K562 (cell line): ENCODE measurements around the gene PCNX2. TPM values are rescaled to one million over a fixed set of nuclear protein-coding genes. Genes with fewer than 3 reads are reported as not detected.

ENCODE experiments used
- ATAC-seq: fragments of 200-7000 bp; cut with Tn5 transposase; 3 replicates; pipeline ENCODE4 v1.9.1; 2020; ENCODE audit warnings: moderate library complexity
- BruUV-seq: library from RNA; stranded (reverse); fragments of 400-500 nt; replicated peaks from 2 replicates; lab custom pipeline; 2021; lab: Mats Ljungman, UMichigan
- CTCF ChIA-PET: fragments of 300-600 bp; formaldehyde crosslinking; extraction: SDS; loops from one replicate; lab custom pipeline; 2021; ENCODE audit warnings: low intra/inter-chr PET ratio; lab: Yijun Ruan, JAX
- POLR2A ChIA-PET: fragments of 300-600, 350-650 bp; sonication (Branson Sonifier 250); formaldehyde crosslinking; extraction: SDS; loops from one replicate; lab custom pipeline; 2021; ENCODE audit warnings: antibody characterized with exemption, inconsistent platforms; lab: Yijun Ruan, JAX
- DNase-seq, 4 experiments: peaks; one replicate each; pipeline versions ENCODE4 v3.0.0 to v3.0.0-alpha.2; 2011 to 2018; ENCODE audit warnings: low spot score in 3 of 4, mixed read lengths in 3 of 4; ENCODE audit errors: extremely low read depth in 1 of 4
- FAIRE-seq: peaks from 2 replicates; lab custom pipeline; 2011; peaks lifted over from hg19 to GRCh38; lab: Jason Lieb, UNC
- H2AFZ ChIP-seq: 2 replicates; pipeline ENCODE4 v1.6.0; 2011; ENCODE audit warnings: low read depth, low read length, control low read depth, inconsistent platforms
- H3K27ac ChIP-seq: fragments of 200-600 bp; 3 replicates; pipeline ENCODE4 v1.8.0; 2011; ENCODE audit warnings: low read depth, mild to moderate bottlenecking, control low read depth, inconsistent platforms, low read length, moderate library complexity, mixed read lengths; ENCODE audit errors: extremely low read depth
- H3K27me3 ChIP-seq, 2 experiments: fragments of 300-600 bp in 1 of 2; 2 replicates in 1 of 2; 3 replicates in 1 of 2; pipeline versions ENCODE4 v1.6.0 to v1.8.0; 2011; ENCODE audit warnings: inconsistent platforms in 2 of 2, low read length in 2 of 2, mild to moderate bottlenecking in 1 of 2, mixed read lengths in 1 of 2, moderate library complexity in 1 of 2; ENCODE audit not compliant: control insufficient read depth in 2 of 2, insufficient read depth in 2 of 2
- H3K36me3 ChIP-seq: fragments of 300-600 bp; 3 replicates; pipeline ENCODE4 v1.8.0; 2011; ENCODE audit warnings: mild to moderate bottlenecking, low read length, inconsistent platforms; ENCODE audit not compliant: control insufficient read depth, insufficient read depth
- H3K4me1 ChIP-seq, 2 experiments: fragments of 200-600 bp in 1 of 2; replicated peaks in 1 of 2; 2 replicates in 1 of 2; 3 replicates in 1 of 2; pipeline versions ENCODE4 v1.5.1 to v1.8.0; 2011; ENCODE audit warnings: inconsistent platforms in 2 of 2, low read length in 2 of 2, mild to moderate bottlenecking in 1 of 2, mixed read lengths in 1 of 2, moderate library complexity in 1 of 2; ENCODE audit not compliant: control insufficient read depth in 2 of 2, insufficient read depth in 2 of 2
- H3K4me2 ChIP-seq: 2 replicates; pipeline ENCODE4 v1.6.1; 2011; ENCODE audit warnings: low read length, control low read depth, inconsistent platforms, mixed read lengths; ENCODE audit not compliant: insufficient read depth
- H3K4me3 ChIP-seq: fragments of 200-600 bp; sonication (generic), shearing (Covaris generic); 2 replicates; pipeline ENCODE4 v1.5.1; 2016; ENCODE audit warnings: control low read depth, inconsistent platforms
- H3K79me2 ChIP-seq: fragments of 200-600 bp; 3 replicates; pipeline ENCODE4 v1.8.0; 2011; ENCODE audit warnings: low read length, inconsistent platforms; ENCODE audit not compliant: control insufficient read depth, insufficient read depth
- H3K9ac ChIP-seq, 2 experiments: 2 replicates each; pipeline versions ENCODE4 v1.6.0 to v1.6.1; 2011; ENCODE audit warnings: low read depth in 2 of 2, low read length in 2 of 2, control low read depth in 1 of 2, inconsistent platforms in 1 of 2, mild to moderate bottlenecking in 1 of 2, mixed read lengths in 1 of 2; ENCODE audit not compliant: insufficient read depth in 1 of 2
- H3K9me1 ChIP-seq: one replicate; pipeline ENCODE4 v1.6.0; 2011; ENCODE audit warnings: inconsistent platforms, mild to moderate bottlenecking, low read length, moderate library complexity; ENCODE audit not compliant: control insufficient read depth, insufficient read depth
- H3K9me3 ChIP-seq: replicated peaks from 2 replicates; pipeline ENCODE4 v1.5.1; 2011; ENCODE audit warnings: low read depth, low read length, inconsistent platforms; ENCODE audit not compliant: control insufficient read depth, insufficient read depth
- H4K20me1 ChIP-seq: replicated peaks from 2 replicates; pipeline ENCODE4 v1.6.1; 2011; ENCODE audit warnings: low read length, inconsistent platforms, mixed read lengths; ENCODE audit not compliant: control insufficient read depth, insufficient read depth
- CBX3 ChIP-seq, 2 experiments: IDR thresholded peaks; 1 replicate in 1 of 2; 2 replicates in 1 of 2; pipeline ENCODE4 v1.6.1; 2012; ENCODE audit warnings: inconsistent platforms in 2 of 2, low read length in 2 of 2, borderline replicate concordance in 1 of 2, control low read depth in 1 of 2
- ERF ChIP-seq: fragments of 450-650 bp; formaldehyde crosslinking; IDR thresholded peaks from 2 replicates; pipeline ENCODE4 v1.4.0; 2020; ENCODE audit warnings: mild to moderate bottlenecking, mixed read lengths
- GATA2 ChIP-seq: sonication (generic); formaldehyde crosslinking; IDR thresholded peaks from 2 replicates; pipeline ENCODE4 v1.4.0; 2020; ENCODE audit warnings: mild to moderate bottlenecking, missing genetic modification reagents
- KDM1A ChIP-seq, 2 experiments: fragments of 450-650 bp; IDR thresholded peaks; 2 replicates each; pipeline ENCODE4 v1.6.1; 2016; ENCODE audit warnings: mild to moderate bottlenecking in 2 of 2
- NFATC3 ChIP-seq: fragments of 450-650 bp; IDR thresholded peaks from 2 replicates; pipeline ENCODE4 v1.6.1; 2017; ENCODE audit warnings: mild to moderate bottlenecking
- NR1H2 ChIP-seq: sonication (generic); formaldehyde crosslinking; IDR thresholded peaks from 2 replicates; pipeline ENCODE4 v1.4.0; 2020; ENCODE audit warnings: mild to moderate bottlenecking, missing genetic modification reagents
- RBM25 ChIP-seq: fragments of 200-400 bp; formaldehyde crosslinking; IDR thresholded peaks from 2 replicates; pipeline ENCODE4 v1.6.1; 2018; ENCODE audit warnings: low read length, low read depth, moderate library complexity; ENCODE audit not compliant: severe bottlenecking
- SMAD4 ChIP-seq: fragments of 250-450 bp; sonication (Bioruptor Pico); conservative IDR thresholded peaks from 2 replicates; pipeline ENCODE4 v1.8.0; 2021; ENCODE audit warnings: inconsistent platforms, mild to moderate bottlenecking, moderate library complexity
- ZNF76 ChIP-seq: fragments of 250-450 bp; sonication (Bioruptor Pico); IDR thresholded peaks from 2 replicates; pipeline ENCODE4 v1.4.0; 2020; ENCODE audit warnings: mild to moderate bottlenecking, moderate library complexity, borderline replicate concordance
- ZNF766 ChIP-seq: fragments of 200-800 bp; sonication (Bioruptor generic); conservative IDR thresholded peaks from 2 replicates; pipeline ENCODE4 v1.6.1; 2016; ENCODE audit warnings: missing genetic modification characterization, missing compliant biosample characterization
- whole genome bisulfite sequencing: fragments of 100-300 bp; shearing (Covaris generic); methylation state at CpG from one replicate; pipeline ENCODE4 v1.1.6; 2016; ENCODE audit warnings: low coverage, mixed read lengths; ENCODE audit not compliant: insufficient coverage; ENCODE audit errors: missing lambda C conversion rate; 5-methylcytosine and 5-hydroxymethylcytosine counted together
- in situ Hi-C: fragments of 300-500 bp; cut with MboI; formaldehyde crosslinking; loops from 4 replicates; pipeline ENCODE4 v1.15.0; 2018; ENCODE audit warnings: inconsistent platforms, mixed read lengths
- intact Hi-C: fragments of 100-400 bp; cut with micrococcal nuclease; formaldehyde crosslinking; loops from 2 replicates; pipeline ENCODE4 v1.14.2; 2022
- polyA plus RNA-seq, 8 experiments: library from polyadenylated mRNA; depleted of rRNA in 4 of 8; stranded (reverse) in 5 of 8; unstranded in 3 of 8; fragments of >200 nt; fragmentation: Nextera tagmentation in 2 of 8; fragmentation: Illumina TruSeq in 1 of 8; extraction: Ambion mirVana in 2 of 8; extraction: Trizol in 1 of 8; gene quantifications; 2 replicates each; pipeline versions ENCODE4 v1.2.1 to v1.2.3, GENCODE V29; 2011 to 2014; ENCODE audit warnings: inconsistent platforms in 1 of 8, missing spikeins in 1 of 8
- total RNA-seq, 7 experiments: library from RNA; depleted of rRNA in 6 of 7; stranded (reverse); fragments of >200 nt in 6 of 7; fragmentation: Illumina TruSeq in 2 of 7; extraction: Trizol in 2 of 7; gene quantifications; 2 replicates each; pipeline versions ENCODE4 v1.2.1 to v1.2.3, GENCODE V29; 2011 to 2021; ENCODE audit warnings: low replicate concordance in 1 of 7
- TF ChIP-seq, protein P1 (sequence below): fragments of 250-450 bp; sonication (Bioruptor Pico); IDR thresholded peaks from 2 replicates; pipeline ENCODE4 v1.4.0; 2020

PCNX2 gene
- total and polyA plus RNA-seq, 9 of the 15 experiments (the other 6 are each of a cell fraction or from before 2014, with no cell fraction given) = 0.07 to 0.33 TPM; not detected in 7

DNA sequence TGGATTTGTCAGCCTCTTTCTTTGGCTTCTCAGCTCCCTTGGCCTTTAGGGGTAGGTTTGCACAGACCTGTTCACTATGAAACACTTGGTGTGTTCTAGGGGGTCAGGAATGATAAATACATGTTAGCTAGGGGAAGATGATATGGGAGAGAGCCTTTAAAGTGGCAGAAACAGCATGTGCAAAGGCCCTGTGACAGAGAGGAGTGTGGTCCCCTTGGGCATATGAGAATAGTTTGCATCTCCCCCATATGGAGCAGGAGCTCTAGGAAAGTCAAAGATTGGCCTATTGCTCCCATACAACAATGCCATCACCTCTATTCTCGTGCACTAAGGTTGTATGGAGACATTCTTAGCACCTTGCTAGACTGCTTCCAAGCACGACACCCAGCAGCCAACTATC is 355.8 kb downstream of the PCNX2 start:
- peak; percentile 92 for TF ChIP-seq RBM25
- TF ChIP-seq GATA2 (CRISPR knock-in tag) = no peak
- no peak overlapping the region for H3K9ac ChIP-seq
- intact Hi-C loops (no loop called here), in situ Hi-C loops (no loop called here)
- FAIRE-seq (no peak), ATAC-seq (no peak; the same call in 2 of the 3 replicates), DNase-seq (no peak)
- H2AFZ ChIP-seq = no peak overlapping the region
- ChIA-PET CTCF (no interaction called here), POLR2A (no interaction called here)
- no peak overlapping the region for H3K4me3 ChIP-seq
- H3K4me2 ChIP-seq = no peak overlapping the region
- H3K9me1 ChIP-seq = no peaks in the 10 kb centered on the region
- H3K27ac ChIP-seq = no peak overlapping the region
- BruUV-seq = no TSS peak
- no peaks in the 10 kb centered on the region for H4K20me1 ChIP-seq
- peaks cover 2 to 5% of the 10 kb centered on the region in 2 experiments; a peak in 1 of 5 replicates for H3K27me3 ChIP-seq
- H3K9me3 ChIP-seq = no peaks in the 10 kb centered on the region
- no peaks in the 10 kb centered on the region for H3K79me2 ChIP-seq
- 26% methylated on average over 2 of the region's 2 CpGs for WGBS
- no peaks in the 10 kb centered on the region for H3K36me3 ChIP-seq
- H3K4me1 ChIP-seq = peaks cover 0 to 16% of the 10 kb centered on the region in 2 experiments; a peak in 3 of 5 replicates

DNA sequence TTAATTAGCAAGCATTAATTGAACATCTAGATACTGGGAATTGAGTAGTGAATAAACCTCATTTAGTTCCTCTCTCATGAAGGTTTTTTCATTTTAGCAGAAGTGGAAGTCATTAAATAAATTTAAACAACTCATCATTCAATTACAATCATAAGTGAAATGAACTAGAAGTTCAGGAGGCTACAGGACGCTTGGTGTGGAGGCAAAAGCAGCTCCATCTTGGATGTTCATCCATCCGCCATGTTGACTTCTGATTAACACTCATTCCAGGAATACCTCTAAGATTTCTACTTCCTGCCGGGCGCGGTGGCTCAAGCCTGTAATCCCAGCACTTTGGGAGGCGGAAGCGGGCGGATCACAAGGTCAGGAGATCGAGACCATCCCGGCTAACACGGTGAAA is 356.6 kb downstream of the PCNX2 start:
- 40% methylated on average over 10 of the region's 11 CpGs for WGBS
- Histone ChIP-seq H3K79me2 (no peaks in the 10 kb centered on the region), H3K4me2 (no peak overlapping the region), H3K4me1 (peaks cover 0 to 14% of the 10 kb centered on the region in 2 experiments; a peak in 3 of 5 replicates), H3K9me3 (no peaks in the 10 kb centered on the region), H3K27me3 (peaks cover 2 to 5% of the 10 kb centered on the region in 2 experiments; a peak in 1 of 5 replicates), H3K36me3 (no peaks in the 10 kb centered on the region), H3K9ac (no peak overlapping the region), H2AFZ (no peak overlapping the region), H3K9me1 (no peaks in the 10 kb centered on the region), H4K20me1 (no peaks in the 10 kb centered on the region), H3K27ac (no peak overlapping the region), H3K4me3 (no peak overlapping the region)
- DNase-seq (no peak), FAIRE-seq (no peak), ATAC-seq (no peak)
- BruUV-seq = no TSS peak
- in situ Hi-C loops = no loop called here
- ChIA-PET POLR2A (no interaction called here), CTCF (no interaction called here)
- intact Hi-C loops = no loop called here
- TF ChIP-seq ZNF766 (CRISPR knock-in tag) (peak; percentile 52; the same call in 1 of the 2 replicates), KDM1A (IDR thresholded peaks at IDR 0.05) (no peak), CBX3 (IDR thresholded peaks at IDR 0.05; ENCODE audit: borderline replicate concordance in 1 of 2, low read length in 2 of 2) (no peak), NR1H2 (CRISPR knock-in tag) (no peak), SMAD4 (CRISPR knock-in tag) (peak; percentile 62), NFATC3 (no peak), ZNF76 (peak; percentile 75; the same call in 1 of the 2 replicates), ERF (CRISPR knock-in tag) (no peak)
- TF ChIP-seq, protein P1, sequence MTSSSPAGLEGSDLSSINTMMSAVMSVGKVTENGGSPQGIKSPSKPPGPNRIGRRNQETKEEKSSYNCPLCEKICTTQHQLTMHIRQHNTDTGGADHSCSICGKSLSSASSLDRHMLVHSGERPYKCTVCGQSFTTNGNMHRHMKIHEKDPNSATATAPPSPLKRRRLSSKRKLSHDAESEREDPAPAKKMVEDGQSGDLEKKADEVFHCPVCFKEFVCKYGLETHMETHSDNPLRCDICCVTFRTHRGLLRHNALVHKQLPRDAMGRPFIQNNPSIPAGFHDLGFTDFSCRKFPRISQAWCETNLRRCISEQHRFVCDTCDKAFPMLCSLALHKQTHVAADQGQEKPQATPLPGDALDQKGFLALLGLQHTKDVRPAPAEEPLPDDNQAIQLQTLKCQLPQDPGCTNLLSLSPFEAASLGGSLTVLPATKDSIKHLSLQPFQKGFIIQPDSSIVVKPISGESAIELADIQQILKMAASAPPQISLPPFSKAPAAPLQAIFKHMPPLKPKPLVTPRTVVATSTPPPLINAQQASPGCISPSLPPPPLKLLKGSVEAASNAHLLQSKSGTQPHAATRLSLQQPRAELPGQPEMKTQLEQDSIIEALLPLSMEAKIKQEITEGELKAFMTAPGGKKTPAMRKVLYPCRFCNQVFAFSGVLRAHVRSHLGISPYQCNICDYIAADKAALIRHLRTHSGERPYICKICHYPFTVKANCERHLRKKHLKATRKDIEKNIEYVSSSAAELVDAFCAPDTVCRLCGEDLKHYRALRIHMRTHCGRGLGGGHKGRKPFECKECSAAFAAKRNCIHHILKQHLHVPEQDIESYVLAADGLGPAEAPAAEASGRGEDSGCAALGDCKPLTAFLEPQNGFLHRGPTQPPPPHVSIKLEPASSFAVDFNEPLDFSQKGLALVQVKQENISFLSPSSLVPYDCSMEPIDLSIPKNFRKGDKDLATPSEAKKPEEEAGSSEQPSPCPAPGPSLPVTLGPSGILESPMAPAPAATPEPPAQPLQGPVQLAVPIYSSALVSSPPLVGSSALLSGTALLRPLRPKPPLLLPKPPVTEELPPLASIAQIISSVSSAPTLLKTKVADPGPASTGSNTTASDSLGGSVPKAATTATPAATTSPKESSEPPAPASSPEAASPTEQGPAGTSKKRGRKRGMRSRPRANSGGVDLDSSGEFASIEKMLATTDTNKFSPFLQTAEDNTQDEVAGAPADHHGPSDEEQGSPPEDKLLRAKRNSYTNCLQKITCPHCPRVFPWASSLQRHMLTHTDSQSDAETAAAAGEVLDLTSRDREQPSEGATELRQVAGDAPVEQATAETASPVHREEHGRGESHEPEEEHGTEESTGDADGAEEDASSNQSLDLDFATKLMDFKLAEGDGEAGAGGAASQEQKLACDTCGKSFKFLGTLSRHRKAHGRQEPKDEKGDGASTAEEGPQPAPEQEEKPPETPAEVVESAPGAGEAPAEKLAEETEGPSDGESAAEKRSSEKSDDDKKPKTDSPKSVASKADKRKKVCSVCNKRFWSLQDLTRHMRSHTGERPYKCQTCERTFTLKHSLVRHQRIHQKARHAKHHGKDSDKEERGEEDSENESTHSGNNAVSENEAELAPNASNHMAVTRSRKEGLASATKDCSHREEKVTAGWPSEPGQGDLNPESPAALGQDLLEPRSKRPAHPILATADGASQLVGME (CRISPR knock-in tag) = peak; percentile 48; the same call in 1 of the 2 replicates
